Activated CD4-positive, alpha-beta T cell treated with anti-CD3 and anti-CD28 coated beads for 36 hours (primary cell): Measurements from ENCODE around the gene NAGLU. TPM values are rescaled to one million over a fixed set of nuclear protein-coding genes. Genes with fewer than 3 reads are reported as not detected.

Experiments
- ATAC-seq: fragments of 200-7000 bp; cut with Tn5 transposase; one replicate; pipeline ENCODE4 v1.10.0; 2021; ENCODE audit warnings: mild to moderate bottlenecking, moderate library complexity
- CTCF ChIA-PET: fragments of 350-600 bp; sonication (Branson Sonifier 250); formaldehyde crosslinking; loops from one replicate; lab custom pipeline; 2021; ENCODE audit warnings: antibody characterized with exemption; lab: Charles Lee
- POLR2A ChIA-PET: fragments of 350-600 bp; sonication (Branson Sonifier 250); formaldehyde crosslinking; loops from one replicate; lab custom pipeline; 2021; ENCODE audit warnings: antibody characterized with exemption, inconsistent platforms; lab: Charles Lee
- DNase-seq: peaks from one replicate; pipeline ENCODE4 v3.0.0-alpha.2; 2020
- H3K27ac Mint-ChIP-seq: one replicate; pipeline ENCODE4 v1.8.0; 2021; ENCODE audit warnings: mixed read lengths
- H3K27me3 Mint-ChIP-seq: one replicate; pipeline ENCODE4 v1.8.0; 2021; ENCODE audit warnings: mixed read lengths
- H3K36me3 Mint-ChIP-seq: one replicate; pipeline ENCODE4 v1.8.0; 2021; ENCODE audit warnings: low read depth, mixed read lengths
- H3K4me1 Mint-ChIP-seq: one replicate; pipeline ENCODE4 v1.8.0; 2021; ENCODE audit warnings: mixed read lengths
- H3K4me3 Mint-ChIP-seq: one replicate; pipeline ENCODE4 v1.8.0; 2021; ENCODE audit warnings: mild to moderate bottlenecking, moderate library complexity, mixed read lengths
- H3K9me3 Mint-ChIP-seq: one replicate; pipeline ENCODE4 v1.8.0; 2021; ENCODE audit warnings: low read depth, mixed read lengths
- intact Hi-C, 2 experiments: fragments of 100-400 bp; cut with DNase I in 1 of 2; cut with micrococcal nuclease in 1 of 2; formaldehyde crosslinking; loops; one replicate each; pipeline versions ENCODE4 v1.14.2 to v1.15.1; 2022 to 2024; cut with DNase I, micrococcal nuclease
- microRNA-seq: library from miRNA; unstranded; fragments of <30 nt; microRNA quantifications from one replicate; pipeline ENCODE4 v1.2.0, GENCODE V29; 2021; ENCODE audit warnings: borderline replicate concordance
- total RNA-seq, 2 experiments: library from RNA; stranded (reverse); gene quantifications; one replicate each; pipeline ENCODE4 v1.2.3, GENCODE V29; 2021

Gene NAGLU
- total RNA-seq, 2 experiments from 2014 or later: 9.7 to 12.5 TPM

- H3K27ac Mint-ChIP-seq: peak overlapping the region; percentile 34
- ATAC-seq: no peak
- no peaks in the 10 kb centered on the region for H3K9me3 Mint-ChIP-seq
Observed at GRCh38 chr17:42586514-42587230, 50.6 kb downstream of the NAGLU start.

GRCh38 chr17:42590886-42591285 lies 54.8 kb downstream of the NAGLU start:
- Mint-ChIP-seq H3K4me1 (peaks cover 2% of the 10 kb centered on the region), H3K9me3 (no peaks in the 10 kb centered on the region), H3K27ac (peak overlapping the region; percentile 9), H3K4me3 (no peak overlapping the region), H3K36me3 (peaks cover 30% of the 10 kb centered on the region), H3K27me3 (no peaks in the 10 kb centered on the region)
- ATAC-seq (no peak), DNase-seq (no peak)
- intact Hi-C loops: no loop called here
- CTCF ChIA-PET: interaction anchor here (0.6 to 5.0 kb wide), 6 partner anchors 12 to 1108 kb away, joined by 3 to 35 read pairs (median 3); partner anchors contain the start of gene PSMC3IP
- POLR2A ChIA-PET: no interaction called here

More at GRCh38 chr17:42586514-42587230, 50.6 kb downstream of the NAGLU start:
- intact Hi-C loops: no loop called here
- H3K27me3 Mint-ChIP-seq: no peaks in the 10 kb centered on the region
- ChIA-PET CTCF (interaction anchor here (0.5 to 5.0 kb wide), 4 partner anchors 9 to 402 kb away, joined by 3 to 35 read pairs (median 5); partner anchors contain the start of gene PSMC3IP), POLR2A (interaction anchor here (0.6 kb wide), 1 partner anchor 115 kb away, joined by 5 read pairs; no protein-coding TSS in a partner anchor)
- H3K36me3 Mint-ChIP-seq: peaks cover 45% of the 10 kb centered on the region
- DNase-seq: no peak
- H3K4me3 Mint-ChIP-seq: no peak overlapping the region
- H3K4me1 Mint-ChIP-seq: peaks cover 2% of the 10 kb centered on the region

GRCh38 chr17:42591411-42591810 lies 55.4 kb downstream of the NAGLU start:
- CTCF ChIA-PET: interaction anchor here (0.6 to 2.2 kb wide), 3 partner anchors 13 to 418 kb away, joined by 3 to 8 read pairs (median 3); no protein-coding TSS in a partner anchor
- Mint-ChIP-seq H3K27me3 (no peaks in the 10 kb centered on the region), H3K4me3 (no peak overlapping the region), H3K4me1 (peaks cover 2% of the 10 kb centered on the region), H3K9me3 (no peaks in the 10 kb centered on the region), H3K36me3 (peaks cover 31% of the 10 kb centered on the region), H3K27ac (peak overlapping the region; percentile 7)
- intact Hi-C loops: no loop called here
- DNase-seq: no peak
- POLR2A ChIA-PET: interaction anchor here (0.6 kb wide), 1 partner anchor 13 kb away, joined by 10 read pairs; no protein-coding TSS in a partner anchor
- no peak for ATAC-seq

Small RNA genes within 50 kb of the gene (microRNA-seq; reads per million reads assigned to microRNA genes)
- gene MIR5010 (3.2 reads per million), gene MIR548AT (1.4 reads per million)

Other genes starting within 250 kb of the NAGLU start
- 100 to 1,000 TPM; 178 to 203 TPM for gene STAT5A, start 247.7 kb upstream of the NAGLU start, total RNA-seq
- 100 to 1,000 TPM; 332 to 345 TPM for gene STAT3, start 147.8 kb upstream of the NAGLU start, total RNA-seq
- gene CAVIN1, start 113.0 kb upstream of the NAGLU start, total RNA-seq: 1 to 10 TPM; 4.2 to 4.4 TPM
- 10 to 100 TPM; 13.3 to 15.9 TPM for gene ATP6V0A1, start 77.4 kb upstream of the NAGLU start, total RNA-seq
- under 1 TPM; 0.35 to 0.41 TPM for gene HSD17B1, start 16.7 kb downstream of the NAGLU start, total RNA-seq
- 100 to 1,000 TPM in 1 of 2 experiments, 10 to 100 TPM in 1; 83.3 to 105 TPM for gene COASY, start 25.9 kb downstream of the NAGLU start, total RNA-seq
- 10 to 100 TPM; 38.7 to 40.7 TPM for gene MLX, start 30.9 kb downstream of the NAGLU start, total RNA-seq
- 10 to 100 TPM; 27.0 to 28.9 TPM for gene PSMC3IP, start 41.5 kb downstream of the NAGLU start, total RNA-seq
- 10 to 100 TPM; 28.3 to 30.9 TPM for gene RETREG3, start 73.1 kb downstream of the NAGLU start, total RNA-seq
- gene TUBG1, start 73.4 kb downstream of the NAGLU start, total RNA-seq: 100 to 1,000 TPM in 1 of 2 experiments, 10 to 100 TPM in 1; 76.1 to 102 TPM
- gene TUBG2, start 123.0 kb downstream of the NAGLU start, total RNA-seq: 1 to 10 TPM; 9.0 to 9.2 TPM
- gene PLEKHH3, start 140.8 kb downstream of the NAGLU start, total RNA-seq: under 1 TPM; 0.73 to 0.97 TPM
- gene CCR10, start 145.6 kb downstream of the NAGLU start, total RNA-seq: under 1 TPM; 0.18 to 0.37 TPM
- 1 to 10 TPM; 1.2 to 1.4 TPM for gene CNTNAP1, start 146.3 kb downstream of the NAGLU start, total RNA-seq
- 10 to 100 TPM; 28.6 to 29.5 TPM for gene EZH1, start 208.8 kb downstream of the NAGLU start, total RNA-seq
- not detected for gene RAMP2, start 225.0 kb downstream of the NAGLU start, total RNA-seq
- 10 to 100 TPM; 62.5 to 64.0 TPM for gene VPS25, start 237.2 kb downstream of the NAGLU start, total RNA-seq
- under 1 TPM; 0.42 to 0.64 TPM for gene WNK4, start 244.4 kb downstream of the NAGLU start, total RNA-seq